Hepatocyte (in vitro differentiated cells): ENCODE results near the gene JUND.

Experiments
- CTCF ChIP-seq: fragments of 200-600 bp; sonication (generic); IDR thresholded peaks from 2 replicates; pipeline ENCODE4 v1.5.1; 2016; ENCODE audit warnings: antibody characterized with exemption, mild to moderate bottlenecking; ENCODE audit not compliant: poor library complexity
- EZH2phosphoT487 ChIP-seq: fragments of 200-600 bp; sonication (generic); IDR thresholded peaks from one replicate; pipeline ENCODE4 v1.6.1; 2018; ENCODE audit warnings: antibody characterized with exemption, mild to moderate bottlenecking, low read depth, moderate library complexity; ENCODE audit not compliant: unreplicated experiment, severe bottlenecking

DNA sequence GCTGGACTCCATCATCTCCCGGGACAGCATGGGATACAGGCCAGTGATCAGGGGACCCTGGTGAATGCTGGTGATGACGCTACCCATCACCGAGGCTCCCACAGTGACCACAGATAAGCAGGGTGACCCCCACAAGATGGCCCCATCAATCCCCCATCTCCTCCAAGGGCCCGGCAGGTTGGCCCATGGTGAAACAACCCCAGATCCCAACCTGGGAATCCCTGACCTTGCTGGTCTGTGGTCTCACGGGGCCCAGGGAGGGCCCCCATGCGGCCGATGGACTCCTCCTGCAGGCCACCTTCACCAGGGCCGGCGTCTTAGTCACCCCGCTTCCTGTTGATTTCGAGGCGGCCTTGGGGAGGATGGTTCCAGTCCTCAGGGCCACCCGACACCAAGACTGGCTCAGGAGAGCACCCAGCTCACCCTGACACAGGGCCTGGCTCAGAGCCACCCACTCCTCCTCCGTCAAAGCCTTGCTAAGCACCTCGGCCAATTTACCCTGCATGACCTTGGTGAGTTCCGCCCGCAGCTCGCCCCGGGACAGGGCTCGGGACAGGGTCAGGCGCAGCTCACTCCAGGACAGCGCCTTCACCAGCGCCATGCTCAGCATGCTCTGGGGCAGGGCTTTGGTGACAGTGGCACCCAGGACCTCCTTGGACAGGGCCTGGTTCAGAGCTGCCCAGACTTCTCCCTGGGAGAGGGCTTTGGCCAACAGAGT is 17.1 kb downstream of the JUND start:
- TF ChIP-seq CTCF (no peak), EZH2phosphoT487 (no peak)
